ENCODE data around the gene GRM7.

The GRM7 gene

GRCh38 chr3:7739754-7740153 is 878.8 kb downstream of the GRM7 start:
- Histone ChIP-seq H3K4me3 (ENCODE audit: low read depth, low read length) (no peak overlapping the region), H3K27ac (ENCODE audit: low read depth, low read length) (no peak overlapping the region), H3K9me3 (ENCODE audit: control insufficient read depth, insufficient read depth, low read length) (no peaks in the 10 kb centered on the region), H3K27me3 (ENCODE audit: control insufficient read depth, insufficient read depth, low read length) (no peaks in the 10 kb centered on the region), H3K4me1 (ENCODE audit: control insufficient read depth, insufficient read depth, low read length) (no peaks in the 10 kb centered on the region), H3K9ac (ENCODE audit: low read depth, low read length) (no peak overlapping the region), H3K36me3 (ENCODE audit: control insufficient read depth, insufficient read depth, low read length) (no peaks in the 10 kb centered on the region)

DNA sequence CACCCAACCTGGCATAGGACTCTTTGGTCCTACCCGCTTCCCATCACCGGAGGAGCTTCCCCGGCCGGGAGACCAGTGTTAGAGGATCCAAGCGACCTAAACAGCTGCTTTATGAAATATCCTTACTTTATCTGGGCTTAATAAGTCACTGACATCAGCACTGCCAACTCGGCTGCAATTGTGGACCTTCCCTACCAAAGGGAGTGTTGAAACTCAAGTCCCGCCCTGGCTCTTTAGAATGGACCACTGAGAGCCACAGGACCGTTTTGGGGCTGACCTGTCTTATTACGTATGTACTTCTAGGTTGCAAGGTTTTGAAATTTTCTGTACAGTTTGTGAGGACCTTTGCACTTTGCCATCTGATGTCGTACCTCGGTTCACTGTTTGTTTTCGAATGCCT is 879.5 kb downstream of the GRM7 start:
- H3K9ac ChIP-seq (ENCODE audit: low read depth, low read length): no peak overlapping the region
- H3K4me1 ChIP-seq (ENCODE audit: control insufficient read depth, insufficient read depth, low read length): no peaks in the 10 kb centered on the region
- H3K36me3 ChIP-seq (ENCODE audit: control insufficient read depth, insufficient read depth, low read length): no peaks in the 10 kb centered on the region
- H3K9me3 ChIP-seq (ENCODE audit: control insufficient read depth, insufficient read depth, low read length): no peaks in the 10 kb centered on the region
- H3K27me3 ChIP-seq (ENCODE audit: control insufficient read depth, insufficient read depth, low read length): no peaks in the 10 kb centered on the region
- no peak overlapping the region for H3K4me3 ChIP-seq (ENCODE audit: low read depth, low read length)
- H3K27ac ChIP-seq (ENCODE audit: low read depth, low read length): no peak overlapping the region

DNA sequence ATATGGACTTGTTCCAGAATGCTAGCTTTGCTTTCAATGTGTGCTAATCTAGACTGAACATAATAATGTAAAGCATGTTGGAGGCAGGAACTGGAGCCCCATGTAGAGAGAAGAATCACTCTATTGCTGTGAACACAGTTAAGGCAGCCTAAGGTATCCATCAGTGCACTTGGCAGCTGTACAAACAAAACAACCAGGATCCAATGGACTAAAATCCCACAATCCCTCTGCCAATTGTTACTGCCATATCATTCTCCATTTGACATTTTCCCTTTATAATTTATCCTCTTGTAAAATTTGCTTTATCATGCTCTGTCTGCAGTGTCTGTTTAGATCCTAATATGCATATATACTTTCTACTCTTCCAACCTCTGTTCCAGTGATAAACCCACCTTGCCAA is 883.9 kb downstream of the GRM7 start:
- no peak overlapping the region for H3K4me3 ChIP-seq (ENCODE audit: low read depth, low read length)

DNA sequence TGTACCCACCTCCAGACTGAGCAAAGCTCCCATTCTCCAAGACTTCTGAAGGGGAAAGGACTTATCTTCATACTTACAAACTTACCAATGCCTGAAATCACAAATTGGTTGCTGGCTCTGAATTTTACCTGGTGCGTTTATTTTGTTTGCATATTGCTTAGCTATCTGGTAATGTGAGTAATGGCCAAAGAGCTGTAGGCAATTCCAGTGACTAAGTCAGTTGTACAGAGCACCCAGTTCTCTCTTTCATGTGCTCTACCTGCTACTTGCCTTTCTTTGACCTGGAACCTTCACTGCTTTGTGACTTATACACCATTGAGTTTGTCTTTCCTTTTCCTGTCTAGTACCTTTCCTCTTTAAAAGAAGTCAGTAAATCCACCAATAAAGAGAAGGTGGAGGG is 884.8 kb downstream of the GRM7 start:
- Histone ChIP-seq H3K4me3 (ENCODE audit: low read depth, low read length) (no peak overlapping the region), H3K36me3 (ENCODE audit: control insufficient read depth, insufficient read depth, low read length) (no peaks in the 10 kb centered on the region), H3K4me1 (ENCODE audit: control insufficient read depth, insufficient read depth, low read length) (no peaks in the 10 kb centered on the region), H3K27me3 (ENCODE audit: control insufficient read depth, insufficient read depth, low read length) (no peaks in the 10 kb centered on the region), H3K9ac (ENCODE audit: low read depth, low read length) (no peak overlapping the region), H3K9me3 (ENCODE audit: control insufficient read depth, insufficient read depth, low read length) (no peaks in the 10 kb centered on the region), H3K27ac (ENCODE audit: low read depth, low read length) (no peak overlapping the region)

More for the DNA sequence above, 883.9 kb downstream of the GRM7 start:
- Histone ChIP-seq H3K9ac (ENCODE audit: low read depth, low read length) (no peak overlapping the region), H3K27me3 (ENCODE audit: control insufficient read depth, insufficient read depth, low read length) (no peaks in the 10 kb centered on the region), H3K27ac (ENCODE audit: low read depth, low read length) (no peak overlapping the region), H3K4me1 (ENCODE audit: control insufficient read depth, insufficient read depth, low read length) (no peaks in the 10 kb centered on the region), H3K9me3 (ENCODE audit: control insufficient read depth, insufficient read depth, low read length) (no peaks in the 10 kb centered on the region), H3K36me3 (ENCODE audit: control insufficient read depth, insufficient read depth, low read length) (no peaks in the 10 kb centered on the region)

- Histone ChIP-seq H3K9ac (ENCODE audit: low read depth, low read length) (no peak overlapping the region), H3K36me3 (ENCODE audit: control insufficient read depth, insufficient read depth, low read length) (no peaks in the 10 kb centered on the region), H3K27me3 (ENCODE audit: control insufficient read depth, insufficient read depth, low read length) (no peaks in the 10 kb centered on the region), H3K27ac (ENCODE audit: low read depth, low read length) (no peak overlapping the region), H3K4me1 (ENCODE audit: control insufficient read depth, insufficient read depth, low read length) (peaks cover 9% of the 10 kb centered on the region; the same call in 1 of the 2 replicates), H3K9me3 (ENCODE audit: control insufficient read depth, insufficient read depth, low read length) (no peaks in the 10 kb centered on the region), H3K4me3 (ENCODE audit: low read depth, low read length) (no peak overlapping the region)
These were observed 889.2 kb downstream of the GRM7 start for GRCh38 chr3:7749931-7750695.

DNA sequence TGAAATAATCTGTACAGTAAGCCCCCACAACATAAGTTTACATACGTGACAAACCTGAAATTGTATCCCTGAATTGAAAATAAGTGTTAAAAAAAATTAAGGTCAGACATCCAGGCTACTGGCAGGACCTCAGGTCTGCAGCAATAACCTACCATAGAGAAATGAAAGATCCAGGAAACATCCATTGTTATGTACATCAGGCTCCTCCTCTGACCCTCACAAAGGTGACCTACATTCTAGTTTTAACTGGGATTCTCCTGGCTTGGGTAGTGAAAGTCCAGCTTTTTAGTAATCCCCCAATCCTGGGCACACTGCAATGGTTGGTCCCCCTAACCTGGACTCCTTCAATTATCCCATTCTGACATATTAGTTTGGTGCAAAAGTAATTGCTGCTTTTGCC is 891.1 kb downstream of the GRM7 start:
- Histone ChIP-seq H3K4me1 (ENCODE audit: control insufficient read depth, insufficient read depth, low read length) (peaks cover 9% of the 10 kb centered on the region; the same call in 1 of the 2 replicates), H3K9me3 (ENCODE audit: control insufficient read depth, insufficient read depth, low read length) (no peaks in the 10 kb centered on the region), H3K4me3 (ENCODE audit: low read depth, low read length) (no peak overlapping the region), H3K36me3 (ENCODE audit: control insufficient read depth, insufficient read depth, low read length) (no peaks in the 10 kb centered on the region), H3K27me3 (ENCODE audit: control insufficient read depth, insufficient read depth, low read length) (no peaks in the 10 kb centered on the region), H3K9ac (ENCODE audit: low read depth, low read length) (no peak overlapping the region), H3K27ac (ENCODE audit: low read depth, low read length) (no peak overlapping the region)

DNA sequence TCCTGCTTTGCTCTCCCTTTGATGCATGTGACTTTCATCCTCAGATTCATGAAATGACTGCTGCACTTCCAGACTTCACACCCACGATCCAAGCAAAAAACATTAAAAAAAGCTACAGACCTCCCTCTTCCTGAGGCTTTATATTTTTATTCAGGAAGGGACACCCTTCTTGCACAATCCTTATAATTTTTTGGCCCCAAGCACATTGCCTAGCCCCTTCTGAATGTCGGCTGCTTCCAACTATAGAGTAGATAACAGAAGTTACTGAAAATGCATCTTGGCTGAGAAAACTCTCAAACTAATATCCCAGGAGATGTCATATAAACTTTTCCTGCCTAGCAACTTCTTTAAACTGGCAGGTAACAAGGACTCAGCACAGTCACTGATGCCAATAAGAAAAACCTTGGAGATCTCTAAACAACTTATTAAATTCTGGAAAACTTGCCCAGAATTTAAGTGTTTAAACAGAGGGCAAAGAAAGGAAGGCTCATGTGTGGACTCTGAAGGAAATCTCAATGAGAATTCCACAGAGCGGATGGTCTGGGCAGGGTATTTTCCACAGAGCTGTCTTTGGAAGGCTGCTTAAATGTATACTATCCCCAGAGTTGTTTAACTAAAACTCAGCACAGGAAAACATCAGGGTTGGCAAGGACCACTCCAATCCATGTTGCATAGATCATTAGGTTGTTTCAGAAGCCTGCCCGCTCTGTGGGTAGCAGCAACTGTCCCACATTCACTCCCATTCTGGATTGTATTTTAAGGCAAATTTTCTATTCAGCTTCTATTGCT is 893.9 kb downstream of the GRM7 start:
- H3K36me3 ChIP-seq (ENCODE audit: control insufficient read depth, insufficient read depth, low read length): no peaks in the 10 kb centered on the region
- H3K27ac ChIP-seq (ENCODE audit: low read depth, low read length): no peak overlapping the region
- no peak overlapping the region for H3K4me3 ChIP-seq (ENCODE audit: low read depth, low read length)
- H3K9me3 ChIP-seq (ENCODE audit: control insufficient read depth, insufficient read depth, low read length): no peaks in the 10 kb centered on the region; the same call in 1 of the 2 replicates
- H3K4me1 ChIP-seq (ENCODE audit: control insufficient read depth, insufficient read depth, low read length): peaks cover 9% of the 10 kb centered on the region; the same call in 1 of the 2 replicates
- no peak overlapping the region for H3K9ac ChIP-seq (ENCODE audit: low read depth, low read length)
- H3K27me3 ChIP-seq (ENCODE audit: control insufficient read depth, insufficient read depth, low read length): no peaks in the 10 kb centered on the region

DNA sequence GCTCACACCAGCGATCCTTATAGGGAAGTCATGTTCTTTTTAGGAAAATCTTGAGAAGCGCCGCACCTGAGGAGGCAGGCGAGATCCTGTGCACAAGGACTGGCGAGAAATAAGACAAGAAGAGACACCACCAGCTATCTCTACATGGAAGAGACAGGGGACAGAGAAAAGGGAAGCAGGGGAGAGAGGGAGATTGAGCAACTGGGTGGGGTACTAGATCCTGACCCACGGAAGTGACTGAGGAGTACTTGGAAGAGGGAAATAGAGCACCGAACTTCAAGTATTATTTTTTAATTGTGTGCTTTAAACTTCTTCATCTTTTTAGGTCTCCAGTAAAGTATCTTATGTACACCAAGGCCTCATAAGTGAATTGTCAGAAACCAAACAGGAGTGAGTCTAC is 898.7 kb downstream of the GRM7 start:
- Histone ChIP-seq H3K27ac (ENCODE audit: low read depth, low read length) (no peak overlapping the region), H3K36me3 (ENCODE audit: control insufficient read depth, insufficient read depth, low read length) (no peaks in the 10 kb centered on the region), H3K9ac (ENCODE audit: low read depth, low read length) (no peak overlapping the region), H3K9me3 (ENCODE audit: control insufficient read depth, insufficient read depth, low read length) (peaks cover 9% of the 10 kb centered on the region), H3K4me1 (ENCODE audit: control insufficient read depth, insufficient read depth, low read length) (no peaks in the 10 kb centered on the region), H3K27me3 (ENCODE audit: control insufficient read depth, insufficient read depth, low read length) (no peaks in the 10 kb centered on the region), H3K4me3 (ENCODE audit: low read depth, low read length) (no peak overlapping the region)

- H3K9ac ChIP-seq (ENCODE audit: low read depth, low read length): no peak overlapping the region
- no peaks in the 10 kb centered on the region for H3K4me1 ChIP-seq (ENCODE audit: control insufficient read depth, insufficient read depth, low read length)
- no peak overlapping the region for H3K27ac ChIP-seq (ENCODE audit: low read depth, low read length)
- H3K36me3 ChIP-seq (ENCODE audit: control insufficient read depth, insufficient read depth, low read length): no peaks in the 10 kb centered on the region
- no peak overlapping the region for H3K4me3 ChIP-seq (ENCODE audit: low read depth, low read length)
- peaks cover 9% of the 10 kb centered on the region for H3K9me3 ChIP-seq (ENCODE audit: control insufficient read depth, insufficient read depth, low read length)
- no peaks in the 10 kb centered on the region for H3K27me3 ChIP-seq (ENCODE audit: control insufficient read depth, insufficient read depth, low read length)
These were observed 899.8 kb downstream of the GRM7 start for GRCh38 chr3:7760718-7761117.

GRCh38 chr3:7764115-7764514 is 903.2 kb downstream of the GRM7 start:
- no peak overlapping the region for H3K9ac ChIP-seq (ENCODE audit: low read depth, low read length)

GRCh38 chr3:7766530-7766929 is 905.6 kb downstream of the GRM7 start:
- H3K36me3 ChIP-seq (ENCODE audit: control insufficient read depth, insufficient read depth, low read length): no peaks in the 10 kb centered on the region
- no peak overlapping the region for H3K9ac ChIP-seq (ENCODE audit: low read depth, low read length)
- no peaks in the 10 kb centered on the region for H3K27me3 ChIP-seq (ENCODE audit: control insufficient read depth, insufficient read depth, low read length)
- no peaks in the 10 kb centered on the region for H3K4me1 ChIP-seq (ENCODE audit: control insufficient read depth, insufficient read depth, low read length)
- H3K9me3 ChIP-seq (ENCODE audit: control insufficient read depth, insufficient read depth, low read length): peaks cover 7% of the 10 kb centered on the region; the same call in 1 of the 2 replicates
- H3K27ac ChIP-seq (ENCODE audit: low read depth, low read length): no peak overlapping the region
- H3K4me3 ChIP-seq (ENCODE audit: low read depth, low read length): no peak overlapping the region

More at GRCh38 chr3:7764115-7764514, 903.2 kb downstream of the GRM7 start:
- H3K27ac ChIP-seq (ENCODE audit: low read depth, low read length): no peak overlapping the region
- peaks cover 9% of the 10 kb centered on the region for H3K9me3 ChIP-seq (ENCODE audit: control insufficient read depth, insufficient read depth, low read length)
- H3K4me1 ChIP-seq (ENCODE audit: control insufficient read depth, insufficient read depth, low read length): no peaks in the 10 kb centered on the region
- H3K36me3 ChIP-seq (ENCODE audit: control insufficient read depth, insufficient read depth, low read length): no peaks in the 10 kb centered on the region
- no peaks in the 10 kb centered on the region for H3K27me3 ChIP-seq (ENCODE audit: control insufficient read depth, insufficient read depth, low read length)
- H3K4me3 ChIP-seq (ENCODE audit: low read depth, low read length): no peak overlapping the region

Data from HUES48 (cell line).